H1 (cell line): ENCODE data around the gene ELMOD2. TPM values are rescaled to one million over a fixed set of nuclear protein-coding genes. Genes with fewer than 3 reads are reported as not detected.

Source experiments
- CTCF ChIA-PET: fragments of 300-600 bp; sonication (Branson Sonifier 250); formaldehyde crosslinking; loops from one replicate; lab custom pipeline; 2021; ENCODE audit not compliant: partially characterized antibody; lab: Charles Lee
- POLR2A ChIA-PET: fragments of 300-600 bp; sonication (Branson Sonifier 250); formaldehyde crosslinking; loops from one replicate; lab custom pipeline; 2021; ENCODE audit warnings: inconsistent platforms; ENCODE audit not compliant: partially characterized antibody; lab: Charles Lee
- DNase-seq, 2 experiments: peaks; one replicate each; pipeline versions ENCODE4 v3.0.0 to v3.0.0-alpha.2; 2010 to 2022; ENCODE audit warnings: low spot score in 2 of 2, low read depth in 1 of 2, mixed read lengths in 1 of 2
- FAIRE-seq: peaks from 2 replicates; lab custom pipeline; 2011; peaks lifted over from hg19 to GRCh38; lab: Jason Lieb, UNC
- H2AFZ ChIP-seq: 2 replicates; pipeline ENCODE4 v1.8.1; 2012; ENCODE audit warnings: low read length, inconsistent platforms
- H2AK5ac ChIP-seq: 2 replicates; pipeline ENCODE4 v1.6.1; 2013; ENCODE audit warnings: low read depth, low read length
- H2BK120ac ChIP-seq: replicated peaks from 2 replicates; pipeline ENCODE3; 2013; ENCODE audit warnings: low read depth, low read length, inconsistent platforms
- H2BK12ac ChIP-seq: 2 replicates; pipeline ENCODE4 v1.6.1; 2013; ENCODE audit warnings: low read depth, low read length
- H2BK15ac ChIP-seq: 2 replicates; pipeline ENCODE4 v1.6.1; 2013; ENCODE audit warnings: low read length
- H2BK20ac ChIP-seq: 2 replicates; pipeline ENCODE4 v1.6.1; 2013; ENCODE audit warnings: low read length
- H2BK5ac ChIP-seq: 2 replicates; pipeline ENCODE4 v1.6.1; 2013; ENCODE audit warnings: low read depth, low read length
- H3K14ac ChIP-seq: 2 replicates; pipeline ENCODE4 v1.6.1; 2013; ENCODE audit warnings: inconsistent platforms; ENCODE audit not compliant: insufficient read length
- H3K18ac ChIP-seq: 2 replicates; pipeline ENCODE4 v1.6.1; 2013; ENCODE audit warnings: low read length; ENCODE audit errors: extremely low read depth
- H3K23ac ChIP-seq: 2 replicates; pipeline ENCODE4 v1.6.1; 2013; ENCODE audit warnings: inconsistent platforms; ENCODE audit not compliant: insufficient read length
- H3K23me2 ChIP-seq: 2 replicates; pipeline ENCODE4 v1.6.1; 2013; ENCODE audit warnings: low read depth, low read length
- H3K27ac ChIP-seq: 2 replicates; pipeline ENCODE4 v1.6.1; 2011; ENCODE audit warnings: low read depth, low read length, inconsistent platforms
- H3K27me3 ChIP-seq, 4 experiments: replicated peaks in 1 of 4; 1 replicate in 1 of 4; 2 replicates in 3 of 4; pipeline versions ENCODE4 v1.6.1 to v1.8.1; 2011 to 2013; ENCODE audit warnings: low read length in 3 of 4, mild to moderate bottlenecking in 3 of 4, inconsistent platforms in 2 of 4, mixed read lengths in 2 of 4, moderate library complexity in 1 of 4; ENCODE audit not compliant: control insufficient read depth in 3 of 4, insufficient read depth in 3 of 4; ENCODE audit errors: extremely low read depth in 1 of 4
- H3K36me3 ChIP-seq, 4 experiments: 2 replicates each; pipeline versions ENCODE4 v1.6.1 to v1.8.1; 2011 to 2013; ENCODE audit warnings: mild to moderate bottlenecking in 4 of 4, low read length in 3 of 4, moderate library complexity in 2 of 4, control low read depth in 1 of 4, inconsistent platforms in 1 of 4; ENCODE audit not compliant: insufficient read depth in 4 of 4, control insufficient read depth in 2 of 4
- H3K4ac ChIP-seq: replicated peaks from 2 replicates; pipeline ENCODE3; 2013; ENCODE audit warnings: low read length, low read depth, mixed read lengths, inconsistent platforms; ENCODE audit not compliant: insufficient read length
- H3K4me1 ChIP-seq, 4 experiments: replicated peaks in 1 of 4; 1 replicate in 1 of 4; 2 replicates in 3 of 4; pipeline versions ENCODE4 v1.6.1 to v1.8.1; 2011 to 2013; ENCODE audit warnings: low read length in 3 of 4, inconsistent platforms in 2 of 4, mixed read lengths in 1 of 4; ENCODE audit not compliant: insufficient read depth in 4 of 4, control insufficient read depth in 3 of 4
- H3K4me2 ChIP-seq, 2 experiments: 2 replicates each; pipeline versions ENCODE4 v1.6.1 to v1.8.1; 2011 to 2013; ENCODE audit warnings: low read depth in 2 of 2, low read length in 2 of 2, control low read depth in 1 of 2, inconsistent platforms in 1 of 2, mild to moderate bottlenecking in 1 of 2; ENCODE audit not compliant: insufficient read depth in 1 of 2
- H3K4me3 ChIP-seq, 4 experiments: fragments of 200-600, 300-600 bp in 1 of 4; sonication (generic), shearing (Covaris generic), sonication (Bioruptor Twin) in 1 of 4; 2 replicates each; pipeline versions ENCODE4 v1.5.1 to v1.8.1; 2011 to 2016; ENCODE audit warnings: low read length in 4 of 4, low read depth in 3 of 4, control low read depth in 2 of 4, inconsistent platforms in 2 of 4, mild to moderate bottlenecking in 2 of 4, mixed read lengths in 1 of 4, moderate library complexity in 1 of 4; ENCODE audit not compliant: insufficient read depth in 2 of 4; ENCODE audit errors: extremely low read depth in 1 of 4
- H3K56ac ChIP-seq: replicated peaks from 2 replicates; pipeline ENCODE3; 2013; ENCODE audit warnings: low read depth, mild to moderate bottlenecking, mixed read lengths, low read length, inconsistent platforms; ENCODE audit not compliant: insufficient read length
- H3K79me1 ChIP-seq: 2 replicates; pipeline ENCODE4 v1.6.1; 2013; ENCODE audit warnings: low read depth, low read length, control low read depth
- H3K79me2 ChIP-seq, 2 experiments: 2 replicates each; pipeline versions ENCODE4 v1.6.1 to v1.8.1; 2012 to 2013; ENCODE audit warnings: low read length in 2 of 2, mild to moderate bottlenecking in 2 of 2, inconsistent platforms in 1 of 2; ENCODE audit not compliant: insufficient read depth in 2 of 2, control insufficient read depth in 1 of 2
- H3K9ac ChIP-seq, 4 experiments: replicated peaks in 1 of 4; 1 replicate in 1 of 4; 2 replicates in 3 of 4; pipeline versions ENCODE4 v1.6.1 to v1.8.1; 2011 to 2013; ENCODE audit warnings: low read depth in 3 of 4, low read length in 3 of 4, control low read depth in 2 of 4, mild to moderate bottlenecking in 2 of 4, moderate library complexity in 2 of 4, inconsistent platforms in 1 of 4; ENCODE audit errors: extremely low read depth in 1 of 4
- H3K9me3 ChIP-seq, 2 experiments: 2 replicates each; pipeline versions ENCODE4 v1.6.1 to v1.8.1; 2012 to 2013; ENCODE audit warnings: mild to moderate bottlenecking in 2 of 2, moderate library complexity in 2 of 2, control low read depth in 1 of 2, inconsistent platforms in 1 of 2, low read depth in 1 of 2, low read length in 1 of 2, mixed read lengths in 1 of 2; ENCODE audit not compliant: insufficient read depth in 2 of 2
- H4K20me1 ChIP-seq, 2 experiments: replicated peaks in 1 of 2; 2 replicates each; pipeline versions ENCODE3 to v1.8.1; 2011 to 2013; ENCODE audit warnings: inconsistent platforms in 2 of 2, low read length in 2 of 2, mild to moderate bottlenecking in 1 of 2; ENCODE audit not compliant: insufficient read depth in 2 of 2, control insufficient read depth in 1 of 2
- H4K5ac ChIP-seq: 2 replicates; pipeline ENCODE4 v1.6.1; 2013; ENCODE audit warnings: low read length, low read depth, mixed read lengths, inconsistent platforms; ENCODE audit not compliant: insufficient read length
- H4K8ac ChIP-seq: 2 replicates; pipeline ENCODE4 v1.8.0; 2013; ENCODE audit warnings: mild to moderate bottlenecking, moderate library complexity, low read length, inconsistent platforms; ENCODE audit not compliant: insufficient read depth; ENCODE audit errors: extremely low read depth
- H4K91ac ChIP-seq: replicated peaks from 2 replicates; pipeline ENCODE3; 2013; ENCODE audit warnings: low read length, mixed read lengths, inconsistent platforms; ENCODE audit not compliant: insufficient read length
- EP300 ChIP-seq, 2 experiments: IDR thresholded peaks; 1 replicate in 1 of 2; 2 replicates in 1 of 2; pipeline ENCODE4 v1.6.1; 2011 to 2012; ENCODE audit warnings: low read depth in 2 of 2, low read length in 2 of 2, mild to moderate bottlenecking in 2 of 2, borderline replicate concordance in 1 of 2, inconsistent platforms in 1 of 2, moderate library complexity in 1 of 2
- EZH2 ChIP-seq: fragments of 200-600 bp; sonication (generic); IDR thresholded peaks from 2 replicates; pipeline ENCODE4 v1.7.1; 2012; ENCODE audit warnings: low read depth, mild to moderate bottlenecking, moderate library complexity, low read length, inconsistent platforms; ENCODE audit not compliant: severe bottlenecking
- GTF2F1 ChIP-seq: IDR thresholded peaks from 2 replicates; pipeline ENCODE4 v1.6.1; 2012; ENCODE audit warnings: low read depth, low read length, improper control_type of control experiment, borderline replicate concordance
- RXRA ChIP-seq: IDR thresholded peaks from 2 replicates; pipeline ENCODE4 v1.6.1; 2011; ENCODE audit warnings: low read depth, mild to moderate bottlenecking, low read length, moderate library complexity; ENCODE audit not compliant: insufficient read depth
- WGBS, 2 experiments: shearing (Covaris generic) in 1 of 2; methylation state at CpG; one replicate each; pipeline versions ENCODE4 v1.1.6 to v1.1.7; 2013 to 2015; ENCODE audit warnings: low lambda C conversion rate in 2 of 2, mixed read lengths in 2 of 2, inconsistent platforms in 1 of 2, low coverage in 1 of 2, missing lambda C conversion rate in 1 of 2; ENCODE audit not compliant: insufficient replicate concordance in 2 of 2, insufficient coverage in 1 of 2, insufficient read length in 1 of 2; ENCODE audit errors: extremely low coverage in 1 of 2, missing lambda C conversion rate in 1 of 2; 5-methylcytosine and 5-hydroxymethylcytosine counted together
- polyA plus RNA-seq, 7 experiments: library from polyadenylated mRNA; depleted of rRNA in 3 of 7; stranded (reverse) in 5 of 7; unstranded in 2 of 7; fragments of >200 nt in 5 of 7; fragments of 200-250 nt in 2 of 7; gene quantifications; 1 replicate in 5 of 7; 2 replicates in 1 of 7; 4 replicates in 1 of 7; pipeline versions ENCODE4 v1.2.1 to v1.2.3, GENCODE V29; 2011 to 2013; ENCODE audit warnings: missing spikeins in 2 of 7, mixed read lengths in 2 of 7
- total RNA-seq: library from RNA; stranded (reverse); fragmentation: NEBNext Ultra II Directional; extraction: Animal tissue kit (Norgen Biotek cat#: 25700); gene quantifications from 2 replicates; pipeline ENCODE4 v1.2.1, GENCODE V29; 2021
- TF ChIP-seq, protein P1 (sequence below), 3 experiments: IDR thresholded peaks; 1 replicate in 2 of 3; 2 replicates in 1 of 3; pipeline versions ENCODE4 v1.5.1 to v1.6.1; 2011; ENCODE audit warnings: low read length in 3 of 3, mild to moderate bottlenecking in 3 of 3, inconsistent platforms in 2 of 3, low read depth in 1 of 3, moderate library complexity in 1 of 3; ENCODE audit not compliant: insufficient read depth in 1 of 3; ENCODE audit errors: control extremely low read depth in 1 of 3
- TF ChIP-seq, protein P2 (sequence below): IDR thresholded peaks from 2 replicates; pipeline ENCODE4 v1.6.1; 2012; ENCODE audit warnings: inconsistent platforms

Gene ELMOD2
- total and polyA plus RNA-seq, 2 of the 8 experiments (the other 6 are each of a cell fraction or from before 2014, with no cell fraction given), result 6.6 to 27.9 TPM

- Histone ChIP-seq H3K23me2 (peaks cover 8% of the 10 kb centered on the region), H3K4me3 (peak within 1 kb of the TSS; percentile 45 to 67 (median 58)), H3K36me3 (no peaks in the 10 kb centered on the region), H2BK5ac (no peak within 1 kb of the TSS), H2BK20ac (no peak within 1 kb of the TSS), H3K9ac (peak within 1 kb of the TSS in 3 of 4 experiments; percentile 31 to 55 (median 44); a peak in 4 of 7 replicates), H4K20me1 (no peaks in the 10 kb centered on the region), H2BK15ac (peak within 1 kb of the TSS; percentile 95; the same call in 1 of the 2 replicates), H2BK120ac (no peak within 1 kb of the TSS), H2BK12ac (peak within 1 kb of the TSS; percentile 80; the same call in 1 of the 2 replicates), H3K79me1 (no peaks in the 10 kb centered on the region), H3K27ac (no peak within 1 kb of the TSS), H4K91ac (no peak within 1 kb of the TSS), H2AK5ac (no peak within 1 kb of the TSS), H4K8ac (peak within 1 kb of the TSS; percentile 88; the same call in 1 of the 2 replicates), H3K18ac (peak within 1 kb of the TSS; percentile 60), H2AFZ (peak within 1 kb of the TSS; percentile 99), H3K56ac (no peak within 1 kb of the TSS), H3K14ac (no peak within 1 kb of the TSS), H3K79me2 (no peaks in the 10 kb centered on the region), H4K5ac (no peak within 1 kb of the TSS), H3K9me3 (no peaks in the 10 kb centered on the region), H3K4me2 (peak within 1 kb of the TSS; percentile 63 to 76), H3K4me1 (peaks cover 0 to 4% (median 1%) of the 10 kb centered on the region in 4 experiments; a peak in 4 of 7 replicates), H3K27me3 (peaks cover 19 to 39% (median 31%) of the 10 kb centered on the region in 4 experiments), H3K23ac (no peak within 1 kb of the TSS), H3K4ac (no peak within 1 kb of the TSS)
- CTCF ChIA-PET, result interaction anchor here (0.9 to 1.5 kb wide), 6 partner anchors 17 to 259 kb away, joined by 3 to 5 read pairs (median 4); partner anchors contain the start of genes ELMOD2 and TBC1D9
- 14% methylated on average over 47 of the region's 68 CpGs; no CpG with 5 or more reads in 1 of the 2 experiments for WGBS, 2 experiments
- POLR2A ChIA-PET, result interaction anchor here (2.0 kb wide), 1 partner anchor 71 kb away, joined by 5 read pairs; the partner anchor contains the start of gene CLGN
- DNase-seq, result peak in 1 of 2 experiments; percentile 74
- no peak for FAIRE-seq
- no peak for TF ChIP-seq RXRA
- no peak for TF ChIP-seq GTF2F1
- peak; percentile 80 for TF ChIP-seq EZH2
- TF ChIP-seq, protein P1, sequence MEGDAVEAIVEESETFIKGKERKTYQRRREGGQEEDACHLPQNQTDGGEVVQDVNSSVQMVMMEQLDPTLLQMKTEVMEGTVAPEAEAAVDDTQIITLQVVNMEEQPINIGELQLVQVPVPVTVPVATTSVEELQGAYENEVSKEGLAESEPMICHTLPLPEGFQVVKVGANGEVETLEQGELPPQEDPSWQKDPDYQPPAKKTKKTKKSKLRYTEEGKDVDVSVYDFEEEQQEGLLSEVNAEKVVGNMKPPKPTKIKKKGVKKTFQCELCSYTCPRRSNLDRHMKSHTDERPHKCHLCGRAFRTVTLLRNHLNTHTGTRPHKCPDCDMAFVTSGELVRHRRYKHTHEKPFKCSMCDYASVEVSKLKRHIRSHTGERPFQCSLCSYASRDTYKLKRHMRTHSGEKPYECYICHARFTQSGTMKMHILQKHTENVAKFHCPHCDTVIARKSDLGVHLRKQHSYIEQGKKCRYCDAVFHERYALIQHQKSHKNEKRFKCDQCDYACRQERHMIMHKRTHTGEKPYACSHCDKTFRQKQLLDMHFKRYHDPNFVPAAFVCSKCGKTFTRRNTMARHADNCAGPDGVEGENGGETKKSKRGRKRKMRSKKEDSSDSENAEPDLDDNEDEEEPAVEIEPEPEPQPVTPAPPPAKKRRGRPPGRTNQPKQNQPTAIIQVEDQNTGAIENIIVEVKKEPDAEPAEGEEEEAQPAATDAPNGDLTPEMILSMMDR (IDR thresholded peaks at IDR 0.05; ENCODE audit: control extremely low read depth in 1 of 3, insufficient read depth in 1 of 3, low read depth in 1 of 3, low read length in 3 of 3), result no peak
- TF ChIP-seq, protein P2, sequence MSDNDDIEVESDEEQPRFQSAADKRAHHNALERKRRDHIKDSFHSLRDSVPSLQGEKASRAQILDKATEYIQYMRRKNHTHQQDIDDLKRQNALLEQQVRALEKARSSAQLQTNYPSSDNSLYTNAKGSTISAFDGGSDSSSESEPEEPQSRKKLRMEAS, result peak; percentile 58
- no peak for TF ChIP-seq EP300 (IDR thresholded peaks at IDR 0.05; ENCODE audit: borderline replicate concordance in 1 of 2, low read depth in 2 of 2, low read length in 2 of 2)
Measured at GRCh38 chr4:140497747-140498636, 26.0 kb upstream of the ELMOD2 start, which contains the start of gene MGAT4D. MGAT4D (minus strand) TSS chr4:140498293; CDS start chr4:140498222, 71 bp downstream.
